T follicular helper cell (primary cell): ENCODE data around the gene ABCF3.
A peak's percentile ranks its signal among the peaks of the same experiment; 100 is the strongest.

ENCODE experiments used
- DNase-seq: peaks from one replicate; pipeline ENCODE4 v3.0.0-alpha.2; 2020; ENCODE audit warnings: low read depth

The ABCF3 gene

DNA sequence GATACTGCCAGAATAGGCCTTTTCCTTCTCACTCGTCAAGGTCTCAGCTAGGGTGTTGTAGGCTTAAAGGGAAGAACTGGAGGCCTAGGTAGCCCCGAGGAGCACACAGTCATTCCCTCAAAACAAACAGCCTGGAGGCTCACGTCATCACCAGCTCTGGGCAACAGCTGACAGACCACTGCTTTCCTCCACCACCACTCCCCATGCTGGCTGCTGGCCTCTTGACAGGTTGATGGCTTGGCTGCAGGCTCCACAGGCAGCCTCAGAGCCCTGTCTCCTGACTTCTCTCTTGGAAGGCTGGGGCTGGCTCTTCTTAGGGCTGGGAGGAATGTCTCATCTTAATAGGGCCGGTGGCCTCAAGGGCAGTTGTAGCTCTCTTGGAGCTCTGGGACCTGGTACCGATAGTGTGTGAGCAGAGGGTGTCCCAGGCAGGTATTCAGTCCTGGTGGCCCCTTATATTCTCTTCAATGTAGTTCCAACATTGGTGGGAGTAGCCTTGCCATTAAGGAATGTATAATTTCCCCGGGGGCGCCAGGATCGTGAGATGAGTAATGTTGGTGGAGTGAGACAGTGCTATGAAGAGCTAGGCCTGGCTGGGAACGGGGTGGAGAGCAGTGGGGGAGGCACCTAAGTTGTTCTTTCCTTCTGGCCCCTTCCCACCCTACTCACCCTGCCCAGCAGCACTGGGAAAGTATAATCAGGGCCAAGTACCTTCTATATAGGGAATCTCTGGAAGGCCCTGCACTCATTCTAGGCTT is 17.5 kb upstream of the ABCF3 start:
- DNase-seq, result no peak

DNA sequence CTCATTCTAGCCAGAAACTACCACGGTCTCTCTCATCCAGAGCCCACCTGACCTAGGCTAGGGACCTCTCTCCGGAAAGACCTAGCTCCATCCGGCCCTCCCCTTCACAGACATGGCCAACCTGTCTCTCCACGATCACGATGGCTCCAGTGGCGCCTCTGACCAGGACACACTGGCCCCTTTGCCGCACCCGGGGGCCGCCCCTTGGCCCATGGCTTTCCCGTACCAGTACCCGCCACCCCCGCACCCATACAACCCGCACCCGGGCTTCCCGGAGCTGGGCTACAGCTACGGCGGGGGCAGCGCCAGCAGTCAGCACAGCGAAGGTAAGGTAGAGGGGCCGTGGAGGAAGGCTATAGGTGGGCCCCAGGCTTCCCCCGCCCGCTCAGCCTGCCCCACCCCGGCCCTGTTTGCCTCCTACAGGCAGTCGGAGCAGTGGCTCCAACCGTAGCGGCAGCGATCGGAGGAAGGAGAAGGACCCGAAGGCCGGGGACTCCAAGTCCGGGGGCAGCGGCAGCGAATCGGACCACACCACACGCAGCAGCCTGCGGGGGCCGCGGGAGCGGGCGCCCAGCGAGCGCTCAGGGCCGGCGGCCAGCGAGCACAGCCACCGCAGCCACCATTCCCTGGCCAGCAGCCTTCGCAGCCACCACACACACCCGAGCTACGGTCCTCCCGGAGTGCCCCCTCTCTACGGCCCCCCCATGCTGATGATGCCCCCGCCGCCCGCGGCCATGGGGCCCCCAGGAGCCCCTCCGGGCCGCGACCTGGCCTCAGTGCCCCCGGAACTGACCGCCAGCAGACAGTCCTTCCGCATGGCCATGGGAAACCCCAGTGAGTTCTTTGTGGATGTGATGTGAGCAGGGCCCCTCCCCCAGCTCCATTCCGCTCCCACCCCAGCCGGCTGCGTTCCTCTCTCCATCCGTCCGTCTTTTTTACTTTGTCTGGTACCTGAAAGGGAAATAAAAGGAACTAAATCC is 15.8 kb upstream of the ABCF3 start:
- no peak for DNase-seq

- no peak for DNase-seq
Measured at GRCh38 chr3:184171562-184171961, 14.4 kb upstream of the ABCF3 start.

GRCh38 chr3:184172681-184173373 is 13.2 kb upstream of the ABCF3 start:
- no peak for DNase-seq

DNA sequence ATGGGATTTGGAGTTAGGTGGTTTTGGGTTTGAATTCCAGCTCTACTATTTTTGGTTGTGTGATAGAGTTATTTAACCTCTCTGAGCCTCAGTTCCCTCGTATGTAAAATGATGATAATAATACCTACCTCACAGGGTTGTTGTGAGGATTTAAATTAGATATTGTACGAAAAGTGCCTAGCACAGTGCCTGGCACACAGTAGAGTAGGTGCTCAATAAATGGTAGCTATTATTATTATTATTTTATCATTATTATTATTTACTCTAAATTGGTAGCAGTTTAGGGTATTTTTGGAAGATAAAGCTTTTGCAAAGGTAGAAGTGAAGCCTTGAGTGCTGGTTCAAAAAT is 12.7 kb upstream of the ABCF3 start:
- DNase-seq, result no peak

DNA sequence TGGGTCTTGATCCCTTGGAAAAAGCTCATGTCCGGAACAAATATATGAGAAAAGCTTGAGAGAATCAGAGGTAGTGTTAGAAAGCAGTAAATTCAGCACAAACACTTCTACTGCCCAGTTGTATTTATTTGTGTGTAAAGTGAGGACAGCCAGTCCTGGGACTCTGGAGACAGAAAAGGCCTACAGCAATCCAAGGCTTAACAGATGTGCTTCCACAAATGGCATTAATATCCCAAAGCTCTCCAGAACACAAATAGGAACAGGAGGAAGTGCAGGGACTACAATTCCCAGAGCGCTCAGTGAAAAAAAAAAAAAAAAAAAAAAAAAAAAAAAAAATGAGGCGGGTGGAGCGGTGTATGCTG is 11.7 kb upstream of the ABCF3 start:
- DNase-seq, result no peak

DNA sequence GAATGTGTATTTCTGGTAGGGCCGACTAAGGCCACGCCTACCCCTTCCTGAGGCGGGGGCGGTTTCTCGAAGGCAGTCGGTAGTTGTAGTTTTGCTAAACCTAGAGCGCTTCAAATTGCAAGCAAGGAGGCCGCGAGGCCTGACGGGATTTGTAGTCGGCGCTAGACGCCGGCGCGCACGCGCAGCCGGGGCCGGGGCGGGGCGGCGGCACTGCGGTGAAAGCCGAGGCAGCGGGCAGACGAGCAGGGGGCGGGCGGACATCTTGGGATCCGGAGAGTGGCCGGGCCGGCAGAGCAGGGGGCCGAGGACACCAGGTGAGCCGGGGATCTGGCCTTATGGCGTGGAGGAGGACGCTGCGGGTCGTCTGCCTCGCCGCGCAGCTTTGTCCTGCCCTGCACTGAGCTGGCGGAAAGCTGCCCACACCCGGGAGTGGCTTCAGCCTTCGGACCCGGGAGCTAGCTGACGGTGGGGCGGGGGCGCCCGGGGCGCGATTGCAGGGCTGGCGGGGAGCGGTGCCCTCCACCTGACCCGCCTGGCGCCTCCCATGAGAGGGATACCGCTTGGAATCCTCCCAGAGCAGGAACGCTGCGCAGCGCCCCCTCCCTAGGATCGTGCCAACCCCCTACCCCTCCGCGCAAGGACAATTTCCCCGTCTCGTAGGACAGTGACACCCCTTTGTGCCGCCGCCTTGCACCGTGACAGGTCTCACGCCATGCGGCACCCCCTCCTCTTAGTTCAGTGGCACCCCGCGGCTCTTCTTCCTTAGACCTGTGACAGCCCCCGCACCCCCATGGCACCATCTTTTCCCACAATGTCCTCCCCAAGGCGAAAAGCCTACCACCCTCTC is 11.1 kb upstream of the ABCF3 start, which contains the start of gene AP2M1:
AP2M1 (plus strand) TSS at position 210 of the 847 bp plus-strand sequence. CDS start 2,139 bp downstream, outside the sequence.
- DNase-seq, result peak; percentile 95

DNA sequence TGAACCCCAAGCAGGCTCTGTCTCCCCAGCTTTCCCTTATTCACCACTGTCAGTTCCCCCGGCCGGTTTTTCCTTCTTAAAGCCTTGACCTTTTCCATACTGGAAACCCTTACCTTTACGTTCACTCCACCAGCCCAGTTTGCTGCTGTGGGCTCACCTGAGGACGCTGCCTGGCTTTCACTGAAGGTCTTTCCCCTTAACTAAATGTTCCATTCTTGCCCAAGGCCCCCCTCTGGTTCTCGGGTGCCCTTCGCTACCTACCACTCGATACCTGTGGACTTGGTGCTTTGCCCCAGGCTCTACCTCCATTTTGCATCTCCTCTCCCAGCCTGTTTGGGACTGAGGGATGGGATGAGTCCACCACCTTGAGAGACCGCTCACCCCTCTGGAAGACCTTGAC is 10.5 kb upstream of the ABCF3 start:
- no peak for DNase-seq

GRCh38 chr3:184175981-184176376 is 10.0 kb upstream of the ABCF3 start:
- DNase-seq, result no peak

- no peak for DNase-seq
Measured at GRCh38 chr3:184176377-184177330, 9.3 kb upstream of the ABCF3 start.

DNA sequence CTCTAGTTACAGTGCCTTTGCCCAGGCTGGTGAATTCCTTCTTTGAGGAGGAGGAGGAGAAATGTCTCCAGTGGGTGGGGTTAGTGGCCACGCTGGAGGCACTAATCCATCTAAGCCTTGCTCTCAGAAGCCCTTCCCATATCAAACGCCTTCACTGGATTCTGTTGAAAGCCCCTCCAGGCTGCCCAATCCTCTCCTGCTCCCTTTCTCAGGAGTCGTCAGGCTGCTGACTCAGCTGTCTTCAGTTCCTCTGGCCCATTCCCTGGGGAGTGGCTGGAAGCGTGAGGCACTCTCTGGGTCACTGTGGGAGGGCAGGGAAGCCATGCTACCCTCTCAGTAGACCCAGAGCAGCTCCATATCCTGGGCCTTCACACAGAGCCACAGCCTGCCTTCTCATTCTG is 8.7 kb upstream of the ABCF3 start:
- no peak for DNase-seq

GRCh38 chr3:184177767-184178306 is 8.2 kb upstream of the ABCF3 start:
- no peak for DNase-seq

DNA sequence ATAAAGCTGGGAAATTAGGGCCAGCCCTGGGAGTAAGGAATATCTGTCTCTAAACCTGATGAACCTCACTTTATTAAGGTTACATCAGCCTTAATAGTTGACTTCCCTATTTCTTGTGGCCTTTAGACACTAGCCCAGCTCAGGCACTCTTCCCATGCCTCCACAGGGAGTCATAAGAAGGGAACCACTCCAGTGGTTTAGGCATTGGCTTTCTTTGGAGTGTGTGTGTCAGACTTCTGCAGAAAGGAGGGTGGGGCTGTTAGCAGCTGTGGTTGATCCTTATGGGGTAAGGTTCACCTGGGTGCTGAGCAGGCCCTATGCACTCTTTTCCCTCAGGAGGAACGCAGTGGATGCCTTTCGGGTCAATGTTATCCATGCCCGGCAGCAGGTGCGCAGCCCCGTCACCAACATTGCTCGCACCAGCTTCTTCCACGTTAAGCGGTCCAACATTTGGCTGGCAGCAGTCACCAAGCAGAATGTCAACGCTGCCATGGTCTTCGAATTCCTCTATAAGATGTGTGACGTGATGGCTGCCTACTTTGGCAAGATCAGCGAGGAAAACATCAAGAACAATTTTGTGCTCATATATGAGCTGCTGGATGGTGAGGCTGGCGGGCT is 7.4 kb upstream of the ABCF3 start:
- no peak for DNase-seq

GRCh38 chr3:184180165-184180564 is 5.8 kb upstream of the ABCF3 start:
- no peak for DNase-seq

DNA sequence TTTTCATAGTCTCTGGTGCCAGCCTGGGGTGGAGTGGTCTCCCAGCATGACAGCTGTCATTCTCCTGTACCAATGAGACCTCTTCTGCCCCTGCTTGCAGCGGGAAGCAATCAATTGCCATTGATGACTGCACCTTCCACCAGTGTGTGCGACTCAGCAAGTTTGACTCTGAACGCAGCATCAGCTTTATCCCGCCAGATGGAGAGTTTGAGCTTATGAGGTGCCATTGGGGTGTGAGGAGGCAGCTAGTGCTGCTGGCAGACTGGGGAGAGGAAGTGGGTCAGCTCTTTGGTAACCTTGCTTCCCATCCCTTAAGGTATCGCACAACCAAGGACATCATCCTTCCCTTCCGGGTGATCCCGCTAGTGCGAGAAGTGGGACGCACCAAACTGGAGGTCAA is 4.4 kb upstream of the ABCF3 start:
- no peak for DNase-seq

DNA sequence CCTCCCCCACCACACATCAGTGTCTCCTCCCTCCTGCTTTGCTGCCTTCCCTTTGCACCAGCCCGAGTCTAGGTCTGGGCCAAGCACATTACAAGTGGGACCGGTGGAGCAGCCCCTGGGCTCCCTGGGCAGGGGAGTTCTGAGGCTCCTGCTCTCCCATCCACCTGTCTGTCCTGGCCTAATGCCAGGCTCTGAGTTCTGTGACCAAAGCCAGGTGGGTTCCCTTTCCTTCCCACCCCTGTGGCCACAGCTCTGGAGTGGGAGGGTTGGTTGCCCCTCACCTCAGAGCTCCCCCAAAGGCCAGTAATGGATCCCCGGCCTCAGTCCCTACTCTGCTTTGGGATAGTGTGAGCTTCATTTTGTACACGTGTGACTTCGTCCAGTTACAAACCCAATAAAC is 2.3 kb upstream of the ABCF3 start:
- DNase-seq, result no peak

- no peak for DNase-seq
Measured at GRCh38 chr3:184184546-184185230, 1.3 kb upstream of the ABCF3 start.

DNA sequence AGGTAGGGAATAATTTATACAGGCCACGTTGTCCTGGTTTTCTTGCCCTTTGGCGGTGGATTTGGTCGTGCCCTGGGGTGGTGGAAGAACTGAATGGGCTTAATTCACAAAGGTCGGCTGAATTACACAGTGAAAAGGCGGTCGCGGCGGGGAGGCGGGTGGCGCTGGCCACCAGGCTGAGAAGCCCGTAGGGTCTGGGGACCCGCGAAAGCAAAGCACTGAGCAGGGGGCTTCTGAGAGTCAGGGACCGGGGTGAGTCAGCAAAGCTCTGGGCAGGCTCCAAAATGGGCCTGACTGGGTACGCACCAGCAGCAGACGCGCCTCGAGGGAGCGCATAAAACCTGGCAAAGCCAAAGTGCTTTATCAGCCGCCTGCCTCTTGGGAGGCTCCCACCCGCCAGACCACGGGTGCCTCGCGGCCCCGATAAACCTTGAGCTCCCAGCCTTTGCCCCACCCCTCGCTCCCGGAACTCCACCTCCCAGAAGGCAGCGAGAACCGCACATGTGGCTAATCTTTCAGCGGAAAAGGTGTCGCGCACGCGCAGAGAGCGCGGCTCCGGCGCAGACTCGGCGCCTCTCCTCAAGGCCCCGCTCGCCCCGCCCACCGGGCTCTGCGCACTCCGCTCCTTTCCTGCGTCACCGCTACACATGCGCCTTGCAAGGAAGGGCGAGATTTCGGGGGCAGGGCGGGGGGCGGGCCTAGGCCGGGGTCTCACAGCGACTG is 377 bp upstream of the ABCF3 start:
- DNase-seq, result peak; percentile 99

DNA sequence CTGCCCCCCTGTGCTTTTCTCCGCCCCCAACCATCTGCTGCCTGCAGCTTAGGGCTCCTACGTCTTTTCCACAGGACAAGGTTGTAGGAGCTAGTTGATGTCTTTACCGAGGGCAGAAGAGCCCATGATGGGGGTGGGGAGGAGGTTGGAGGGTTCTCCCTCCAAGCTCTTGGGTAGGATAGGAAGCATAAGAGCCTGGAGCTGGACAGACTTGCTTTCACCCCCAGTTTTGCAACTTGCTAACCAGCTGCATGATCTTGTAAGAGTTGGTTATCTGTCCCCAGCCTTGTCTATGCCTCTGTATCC is 856 bp downstream of the ABCF3 start:
- no peak for DNase-seq
